GM12878 (cell line): ENCODE measurements around the gene ADGRL3.

Source experiments
- EED ChIP-seq: sonication (generic); IDR thresholded peaks from 2 replicates; pipeline ENCODE4 v1.6.1; 2016; ENCODE audit warnings: antibody characterized with exemption, low read depth
- EZH2 ChIP-seq: IDR thresholded peaks from 2 replicates; pipeline ENCODE4 v1.6.1; 2012; ENCODE audit warnings: low read depth, mild to moderate bottlenecking, control low read depth, inconsistent platforms, low read length, borderline replicate concordance; ENCODE audit not compliant: control insufficient read depth
- POLR2AphosphoS5 ChIP-seq: IDR thresholded peaks from 2 replicates; pipeline ENCODE4 v1.6.1; 2011; ENCODE audit warnings: mild to moderate bottlenecking, low read length, inconsistent platforms
- RAD21 ChIP-seq: IDR thresholded peaks from 2 replicates; pipeline ENCODE4 v1.6.1; 2011; ENCODE audit warnings: mild to moderate bottlenecking, low read depth, low read length, moderate library complexity; ENCODE audit not compliant: insufficient read depth
- ZSCAN29 ChIP-seq: fragments of 450-650 bp; IDR thresholded peaks from 2 replicates; pipeline ENCODE4 v1.6.1; 2017; ENCODE audit warnings: mild to moderate bottlenecking, moderate library complexity
- TF ChIP-seq, protein P1 (sequence below), 3 experiments: IDR thresholded peaks in 2 of 3; conservative IDR thresholded peaks in 1 of 3; 2 replicates each; pipeline ENCODE4 v1.5.1; 2011; ENCODE audit warnings: low read depth in 3 of 3, low read length in 3 of 3, mild to moderate bottlenecking in 3 of 3, control low read depth in 2 of 3, moderate library complexity in 2 of 3, inconsistent platforms in 1 of 3, mixed read lengths in 1 of 3; ENCODE audit not compliant: control insufficient read depth in 2 of 3, insufficient read depth in 1 of 3; ENCODE audit errors: extremely low read depth in 1 of 3

GRCh38 chr4:61211781-61212180, 11.7 kb downstream of the ADGRL3 start:
- TF ChIP-seq, protein P1, sequence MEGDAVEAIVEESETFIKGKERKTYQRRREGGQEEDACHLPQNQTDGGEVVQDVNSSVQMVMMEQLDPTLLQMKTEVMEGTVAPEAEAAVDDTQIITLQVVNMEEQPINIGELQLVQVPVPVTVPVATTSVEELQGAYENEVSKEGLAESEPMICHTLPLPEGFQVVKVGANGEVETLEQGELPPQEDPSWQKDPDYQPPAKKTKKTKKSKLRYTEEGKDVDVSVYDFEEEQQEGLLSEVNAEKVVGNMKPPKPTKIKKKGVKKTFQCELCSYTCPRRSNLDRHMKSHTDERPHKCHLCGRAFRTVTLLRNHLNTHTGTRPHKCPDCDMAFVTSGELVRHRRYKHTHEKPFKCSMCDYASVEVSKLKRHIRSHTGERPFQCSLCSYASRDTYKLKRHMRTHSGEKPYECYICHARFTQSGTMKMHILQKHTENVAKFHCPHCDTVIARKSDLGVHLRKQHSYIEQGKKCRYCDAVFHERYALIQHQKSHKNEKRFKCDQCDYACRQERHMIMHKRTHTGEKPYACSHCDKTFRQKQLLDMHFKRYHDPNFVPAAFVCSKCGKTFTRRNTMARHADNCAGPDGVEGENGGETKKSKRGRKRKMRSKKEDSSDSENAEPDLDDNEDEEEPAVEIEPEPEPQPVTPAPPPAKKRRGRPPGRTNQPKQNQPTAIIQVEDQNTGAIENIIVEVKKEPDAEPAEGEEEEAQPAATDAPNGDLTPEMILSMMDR (IDR thresholded peaks at IDR 0.05 in 2 of 3, conservative IDR thresholded peaks at IDR 0.05 in 1 of 3; ENCODE audit: control insufficient read depth in 2 of 3, extremely low read depth in 1 of 3, insufficient read depth in 1 of 3, low read depth in 3 of 3, low read length in 3 of 3): no peak
- TF ChIP-seq EZH2 (no peak), EED (no peak), ZSCAN29 (no peak), POLR2AphosphoS5 (no peak), RAD21 (no peak)
